Measurements from ENCODE around the gene SIAH3. TPM values are rescaled to one million over a fixed set of nuclear protein-coding genes. Genes with fewer than 3 reads are reported as not detected.

SIAH3 gene
- total RNA-seq, 1 experiment from 2014 or later, result not detected

GRCh38 chr13:45880242-45880641 is 28.7 kb upstream of the SIAH3 start:
- Histone ChIP-seq H3K79me2 (ENCODE audit: insufficient read depth, low read length) (no peaks in the 10 kb centered on the region), H3K9ac (ENCODE audit: low read length) (no peak overlapping the region), H3K9me2 (ENCODE audit: insufficient read depth) (no peaks in the 10 kb centered on the region), H3K4me1 (ENCODE audit: control insufficient read depth in 1 of 2, insufficient read depth in 2 of 2, low read length in 2 of 2) (peaks cover 4 to 21% of the 10 kb centered on the region in 2 experiments; a peak in 3 of 4 replicates), H3K27me3 (ENCODE audit: insufficient read depth, low read length) (no peaks in the 10 kb centered on the region), H3K4me3 (replicated peaks in 1 of 2; ENCODE audit: low read depth in 1 of 2, low read length in 2 of 2) (no peak overlapping the region), H3K4me2 (ENCODE audit: low read length) (no peak overlapping the region), H3K9me3 (ENCODE audit: control insufficient read depth in 1 of 2, insufficient read depth in 1 of 2, low read depth in 1 of 2, low read length in 2 of 2) (no peaks in the 10 kb centered on the region), H3K36me3 (ENCODE audit: control insufficient read depth in 1 of 2, insufficient read depth in 2 of 2, low read length in 2 of 2) (no peaks in the 10 kb centered on the region), H4K20me1 (ENCODE audit: insufficient read depth) (no peaks in the 10 kb centered on the region), H3K27ac (ENCODE audit: low read depth, low read length) (no peak overlapping the region), H2AFZ (ENCODE audit: low read depth, low read length, poor library complexity, severe bottlenecking) (no peak overlapping the region)
- no TSS peak for BruUV-seq (replicated peaks)
- intact Hi-C loops (cut with micrococcal nuclease), result no loop called here
- POLR2A ChIA-PET, result no interaction called here
- RAD21 ChIA-PET (ENCODE audit: low non-redundant PET in 1 of 2, low total read pairs in 2 of 2, uncharacterized antibody in 2 of 2, unreplicated experiment in 2 of 2), result interaction anchor here in 1 of 2 experiments (1.4 kb wide), 1 partner anchor 73 kb away, joined by 9 read pairs; no protein-coding TSS in a partner anchor
- DNase-seq (ENCODE audit: low read depth, low spot score) (no peak), ATAC-seq (no peak)
- CTCF ChIA-PET, result interaction anchor here (0.8 to 2.2 kb wide), 7 partner anchors 9 to 246 kb away, joined by 3 to 22 read pairs (median 4); no protein-coding TSS in a partner anchor
- TF ChIP-seq ELF1 (IDR thresholded peaks at IDR 0.05; ENCODE audit: borderline replicate concordance, low read depth), result no peak
- no peak for TF ChIP-seq CBX3 (IDR thresholded peaks at IDR 0.05; ENCODE audit: low read depth)
- no peak for TF ChIP-seq ZNF274 (IDR thresholded peaks at IDR 0.05; ENCODE audit: low read depth, low read length)
- TF ChIP-seq EZH2phosphoT487 (IDR thresholded peaks at IDR 0.05; ENCODE audit: borderline replicate concordance), result no peak
- TF ChIP-seq CTCF (IDR thresholded peaks at IDR 0.05 in 2 of 3, conservative IDR thresholded peaks at IDR 0.05 in 1 of 3; ENCODE audit: borderline replicate concordance in 1 of 3, insufficient read depth in 1 of 3, low read depth in 2 of 3, low read length in 2 of 3), result no peak
- TF ChIP-seq ZFX (IDR thresholded peaks at IDR 0.05), result no peak
- no peak for TF ChIP-seq YY1 (IDR thresholded peaks at IDR 0.05; ENCODE audit: extremely low read depth, insufficient replicate concordance, low read depth, low read length)
- no peak for TF ChIP-seq REST (IDR thresholded peaks at IDR 0.05; ENCODE audit: low read depth)
- no peak for TF ChIP-seq ZBTB33 (IDR thresholded peaks at IDR 0.05; ENCODE audit: extremely low read depth, insufficient replicate concordance, low read length)
- TF ChIP-seq SRF (IDR thresholded peaks at IDR 0.05; ENCODE audit: low read depth), result no peak
- TF ChIP-seq ATF3 (IDR thresholded peaks at IDR 0.05), result no peak
- TF ChIP-seq FOSL1 (IDR thresholded peaks at IDR 0.05; ENCODE audit: low read depth), result no peak
- TF ChIP-seq MAX (IDR thresholded peaks at IDR 0.05), result no peak
- TF ChIP-seq EGR1 (IDR thresholded peaks at IDR 0.05; ENCODE audit: low read depth), result no peak
- no peak for TF ChIP-seq POLR2AphosphoS5 (IDR thresholded peaks at IDR 0.05; ENCODE audit: low read depth, low read length)
- no peak for TF ChIP-seq JUND (IDR thresholded peaks at IDR 0.05)
- TF ChIP-seq CEBPB (IDR thresholded peaks at IDR 0.05; ENCODE audit: low read depth), result no peak
- TF ChIP-seq EZH2 (IDR thresholded peaks at IDR 0.05), result no peak
- no peak for TF ChIP-seq TCF7L2 (IDR thresholded peaks at IDR 0.05; ENCODE audit: borderline replicate concordance, extremely low read depth, insufficient read depth, insufficient read length)
- no peak for TF ChIP-seq RAD21 (IDR thresholded peaks at IDR 0.05; ENCODE audit: low read depth)
